K562 (cell line): ENCODE data around the gene DPP4. TPM values are rescaled to one million over a fixed set of nuclear protein-coding genes. Genes with fewer than 3 reads are reported as not detected.

Experiments
- ATAC-seq: fragments of 200-7000 bp; cut with Tn5 transposase; 3 replicates; pipeline ENCODE4 v1.9.1; 2020; ENCODE audit warnings: moderate library complexity
- BruUV-seq: library from RNA; stranded (reverse); fragments of 400-500 nt; replicated peaks from 2 replicates; lab custom pipeline; 2021; lab: Mats Ljungman, UMichigan
- CTCF ChIA-PET: fragments of 300-600 bp; formaldehyde crosslinking; extraction: SDS; loops from one replicate; lab custom pipeline; 2021; ENCODE audit warnings: low intra/inter-chr PET ratio; lab: Yijun Ruan, JAX
- POLR2A ChIA-PET: fragments of 300-600, 350-650 bp; sonication (Branson Sonifier 250); formaldehyde crosslinking; extraction: SDS; loops from one replicate; lab custom pipeline; 2021; ENCODE audit warnings: antibody characterized with exemption, inconsistent platforms; lab: Yijun Ruan, JAX
- DNase-seq, 4 experiments: peaks; one replicate each; pipeline versions ENCODE4 v3.0.0 to v3.0.0-alpha.2; 2011 to 2018; ENCODE audit warnings: low spot score in 3 of 4, mixed read lengths in 3 of 4; ENCODE audit errors: extremely low read depth in 1 of 4
- FAIRE-seq: peaks from 2 replicates; lab custom pipeline; 2011; peaks lifted over from hg19 to GRCh38; lab: Jason Lieb, UNC
- H2AFZ ChIP-seq: 2 replicates; pipeline ENCODE4 v1.6.0; 2011; ENCODE audit warnings: low read depth, low read length, control low read depth, inconsistent platforms
- H3K27ac ChIP-seq: fragments of 200-600 bp; 3 replicates; pipeline ENCODE4 v1.8.0; 2011; ENCODE audit warnings: low read depth, mild to moderate bottlenecking, control low read depth, inconsistent platforms, low read length, moderate library complexity, mixed read lengths; ENCODE audit errors: extremely low read depth
- H3K27me3 ChIP-seq, 2 experiments: fragments of 300-600 bp in 1 of 2; 2 replicates in 1 of 2; 3 replicates in 1 of 2; pipeline versions ENCODE4 v1.6.0 to v1.8.0; 2011; ENCODE audit warnings: inconsistent platforms in 2 of 2, low read length in 2 of 2, mild to moderate bottlenecking in 1 of 2, mixed read lengths in 1 of 2, moderate library complexity in 1 of 2; ENCODE audit not compliant: control insufficient read depth in 2 of 2, insufficient read depth in 2 of 2
- H3K36me3 ChIP-seq: fragments of 300-600 bp; 3 replicates; pipeline ENCODE4 v1.8.0; 2011; ENCODE audit warnings: mild to moderate bottlenecking, low read length, inconsistent platforms; ENCODE audit not compliant: control insufficient read depth, insufficient read depth
- H3K4me1 ChIP-seq, 2 experiments: fragments of 200-600 bp in 1 of 2; replicated peaks in 1 of 2; 2 replicates in 1 of 2; 3 replicates in 1 of 2; pipeline versions ENCODE4 v1.5.1 to v1.8.0; 2011; ENCODE audit warnings: inconsistent platforms in 2 of 2, low read length in 2 of 2, mild to moderate bottlenecking in 1 of 2, mixed read lengths in 1 of 2, moderate library complexity in 1 of 2; ENCODE audit not compliant: control insufficient read depth in 2 of 2, insufficient read depth in 2 of 2
- H3K4me2 ChIP-seq: 2 replicates; pipeline ENCODE4 v1.6.1; 2011; ENCODE audit warnings: low read length, control low read depth, inconsistent platforms, mixed read lengths; ENCODE audit not compliant: insufficient read depth
- H3K4me3 ChIP-seq: fragments of 200-600 bp; sonication (generic), shearing (Covaris generic); 2 replicates; pipeline ENCODE4 v1.5.1; 2016; ENCODE audit warnings: control low read depth, inconsistent platforms
- H3K79me2 ChIP-seq: fragments of 200-600 bp; 3 replicates; pipeline ENCODE4 v1.8.0; 2011; ENCODE audit warnings: low read length, inconsistent platforms; ENCODE audit not compliant: control insufficient read depth, insufficient read depth
- H3K9ac ChIP-seq, 2 experiments: 2 replicates each; pipeline versions ENCODE4 v1.6.0 to v1.6.1; 2011; ENCODE audit warnings: low read depth in 2 of 2, low read length in 2 of 2, control low read depth in 1 of 2, inconsistent platforms in 1 of 2, mild to moderate bottlenecking in 1 of 2, mixed read lengths in 1 of 2; ENCODE audit not compliant: insufficient read depth in 1 of 2
- H3K9me1 ChIP-seq: one replicate; pipeline ENCODE4 v1.6.0; 2011; ENCODE audit warnings: inconsistent platforms, mild to moderate bottlenecking, low read length, moderate library complexity; ENCODE audit not compliant: control insufficient read depth, insufficient read depth
- H3K9me3 ChIP-seq: replicated peaks from 2 replicates; pipeline ENCODE4 v1.5.1; 2011; ENCODE audit warnings: low read depth, low read length, inconsistent platforms; ENCODE audit not compliant: control insufficient read depth, insufficient read depth
- H4K20me1 ChIP-seq: replicated peaks from 2 replicates; pipeline ENCODE4 v1.6.1; 2011; ENCODE audit warnings: low read length, inconsistent platforms, mixed read lengths; ENCODE audit not compliant: control insufficient read depth, insufficient read depth
- ERF ChIP-seq: fragments of 450-650 bp; formaldehyde crosslinking; IDR thresholded peaks from 2 replicates; pipeline ENCODE4 v1.4.0; 2020; ENCODE audit warnings: mild to moderate bottlenecking, mixed read lengths
- FOXK2 ChIP-seq, 2 experiments: fragments of 450-650 bp; IDR thresholded peaks in 1 of 2; conservative IDR thresholded peaks in 1 of 2; 2 replicates each; pipeline ENCODE4 v1.6.1; 2016; ENCODE audit warnings: low read depth in 2 of 2, mild to moderate bottlenecking in 1 of 2
- JUND ChIP-seq, 2 experiments: IDR thresholded peaks; 2 replicates in 1 of 2; 3 replicates in 1 of 2; pipeline ENCODE4 v1.6.1; 2011; ENCODE audit warnings: borderline replicate concordance in 2 of 2, low read depth in 2 of 2, low read length in 2 of 2, improper control_type of control experiment in 1 of 2, missing biosample characterization in 1 of 2, missing genetic modification characterization in 1 of 2, missing genetic modification reagents in 1 of 2
- POLR2A ChIP-seq: fragments of 450-650 bp; conservative IDR thresholded peaks from 2 replicates; pipeline ENCODE4 v1.6.1; 2016
- RAD21 ChIP-seq, 2 experiments: fragments of 250-450 bp in 1 of 2; fragments of 450-650 bp in 1 of 2; sonication (Bioruptor Pico) in 1 of 2; formaldehyde crosslinking in 1 of 2; IDR thresholded peaks in 1 of 2; conservative IDR thresholded peaks in 1 of 2; 2 replicates each; pipeline versions ENCODE4 v1.4.0 to v1.8.0; 2020 to 2022; ENCODE audit warnings: mild to moderate bottlenecking in 2 of 2, moderate library complexity in 1 of 2
- SAFB ChIP-seq: fragments of 200-400 bp; formaldehyde crosslinking; IDR thresholded peaks from 2 replicates; pipeline ENCODE4 v1.6.1; 2017; ENCODE audit warnings: low read depth, low read length, borderline replicate concordance
- YBX1 ChIP-seq: fragments of 450-650 bp; IDR thresholded peaks from 2 replicates; pipeline ENCODE4 v1.7.1; 2016; ENCODE audit warnings: mild to moderate bottlenecking
- WGBS: fragments of 100-300 bp; shearing (Covaris generic); methylation state at CpG from one replicate; pipeline ENCODE4 v1.1.6; 2016; ENCODE audit warnings: low coverage, mixed read lengths; ENCODE audit not compliant: insufficient coverage; ENCODE audit errors: missing lambda C conversion rate; 5-methylcytosine and 5-hydroxymethylcytosine counted together
- in situ Hi-C: fragments of 300-500 bp; cut with MboI; formaldehyde crosslinking; loops from 4 replicates; pipeline ENCODE4 v1.15.0; 2018; ENCODE audit warnings: inconsistent platforms, mixed read lengths
- intact Hi-C: fragments of 100-400 bp; cut with micrococcal nuclease; formaldehyde crosslinking; loops from 2 replicates; pipeline ENCODE4 v1.14.2; 2022
- polyA plus RNA-seq, 8 experiments: library from polyadenylated mRNA; depleted of rRNA in 4 of 8; stranded (reverse) in 5 of 8; unstranded in 3 of 8; fragments of >200 nt; fragmentation: Nextera tagmentation in 2 of 8; fragmentation: Illumina TruSeq in 1 of 8; extraction: Ambion mirVana in 2 of 8; extraction: Trizol in 1 of 8; gene quantifications; 2 replicates each; pipeline versions ENCODE4 v1.2.1 to v1.2.3, GENCODE V29; 2011 to 2014; ENCODE audit warnings: inconsistent platforms in 1 of 8, missing spikeins in 1 of 8
- total RNA-seq, 7 experiments: library from RNA; depleted of rRNA in 6 of 7; stranded (reverse); fragments of >200 nt in 6 of 7; fragmentation: Illumina TruSeq in 2 of 7; extraction: Trizol in 2 of 7; gene quantifications; 2 replicates each; pipeline versions ENCODE4 v1.2.1 to v1.2.3, GENCODE V29; 2011 to 2021; ENCODE audit warnings: low replicate concordance in 1 of 7
- TF ChIP-seq, protein P1 (sequence below), 2 experiments: IDR thresholded peaks in 1 of 2; conservative IDR thresholded peaks in 1 of 2; 2 replicates each; pipeline ENCODE4 v1.6.1; 2016; ENCODE audit warnings: low read depth in 2 of 2, mild to moderate bottlenecking in 1 of 2, missing compliant biosample characterization in 1 of 2, missing genetic modification characterization in 1 of 2, moderate library complexity in 1 of 2
- TF ChIP-seq, protein P2 (sequence below), 3 experiments: IDR thresholded peaks in 2 of 3; conservative IDR thresholded peaks in 1 of 3; 2 replicates each; pipeline ENCODE4 v1.5.1; 2011 to 2012; ENCODE audit warnings: low read length in 3 of 3, mild to moderate bottlenecking in 3 of 3, control low read depth in 2 of 3, improper control_type of control experiment in 1 of 3, inconsistent platforms in 1 of 3, low read depth in 1 of 3, mixed read lengths in 1 of 3, moderate library complexity in 1 of 3; ENCODE audit not compliant: insufficient read depth in 2 of 3

Gene DPP4
- total and polyA plus RNA-seq, 9 of the 15 experiments (the other 6 are each of a cell fraction or from before 2014, with no cell fraction given): 0.11 TPM; not detected in 8

DNA sequence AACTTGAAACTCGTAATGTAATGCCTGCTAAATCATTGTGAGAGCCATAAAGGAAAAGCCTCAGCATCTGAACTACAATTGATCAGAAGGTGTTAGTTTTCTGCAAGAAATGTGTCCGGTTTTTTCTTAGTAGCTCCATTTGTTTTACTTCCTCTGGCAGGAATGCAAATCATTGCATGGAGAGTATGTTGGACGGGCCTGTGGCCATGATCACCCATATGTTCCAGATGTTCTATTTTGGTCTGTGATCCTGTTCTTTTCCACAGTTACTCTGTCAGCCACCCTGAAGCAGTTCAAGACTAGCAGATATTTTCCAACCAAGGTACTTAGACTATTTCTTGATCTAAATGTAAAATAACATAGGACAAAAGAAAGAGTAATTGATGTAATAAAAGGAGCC lies 126.6 kb downstream of the DPP4 start (continued):
- TF ChIP-seq YBX1: no peak
- TF ChIP-seq, protein P1, sequence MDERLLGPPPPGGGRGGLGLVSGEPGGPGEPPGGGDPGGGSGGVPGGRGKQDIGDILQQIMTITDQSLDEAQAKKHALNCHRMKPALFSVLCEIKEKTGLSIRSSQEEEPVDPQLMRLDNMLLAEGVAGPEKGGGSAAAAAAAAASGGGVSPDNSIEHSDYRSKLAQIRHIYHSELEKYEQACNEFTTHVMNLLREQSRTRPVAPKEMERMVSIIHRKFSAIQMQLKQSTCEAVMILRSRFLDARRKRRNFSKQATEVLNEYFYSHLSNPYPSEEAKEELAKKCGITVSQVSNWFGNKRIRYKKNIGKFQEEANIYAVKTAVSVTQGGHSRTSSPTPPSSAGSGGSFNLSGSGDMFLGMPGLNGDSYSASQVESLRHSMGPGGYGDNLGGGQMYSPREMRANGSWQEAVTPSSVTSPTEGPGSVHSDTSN (CRISPR knock-in tag; IDR thresholded peaks at IDR 0.05; ENCODE audit: low read depth): no peak
- TF ChIP-seq, protein P1 (tag; conservative IDR thresholded peaks at IDR 0.05; ENCODE audit: low read depth): no peak
- TF ChIP-seq JUND (IDR thresholded peaks at IDR 0.05; ENCODE audit: borderline replicate concordance, low read depth, low read length): no peak
- no peak for TF ChIP-seq JUND (tag; IDR thresholded peaks at IDR 0.05; ENCODE audit: borderline replicate concordance, low read depth, low read length)
- TF ChIP-seq POLR2A: no peak

DNA sequence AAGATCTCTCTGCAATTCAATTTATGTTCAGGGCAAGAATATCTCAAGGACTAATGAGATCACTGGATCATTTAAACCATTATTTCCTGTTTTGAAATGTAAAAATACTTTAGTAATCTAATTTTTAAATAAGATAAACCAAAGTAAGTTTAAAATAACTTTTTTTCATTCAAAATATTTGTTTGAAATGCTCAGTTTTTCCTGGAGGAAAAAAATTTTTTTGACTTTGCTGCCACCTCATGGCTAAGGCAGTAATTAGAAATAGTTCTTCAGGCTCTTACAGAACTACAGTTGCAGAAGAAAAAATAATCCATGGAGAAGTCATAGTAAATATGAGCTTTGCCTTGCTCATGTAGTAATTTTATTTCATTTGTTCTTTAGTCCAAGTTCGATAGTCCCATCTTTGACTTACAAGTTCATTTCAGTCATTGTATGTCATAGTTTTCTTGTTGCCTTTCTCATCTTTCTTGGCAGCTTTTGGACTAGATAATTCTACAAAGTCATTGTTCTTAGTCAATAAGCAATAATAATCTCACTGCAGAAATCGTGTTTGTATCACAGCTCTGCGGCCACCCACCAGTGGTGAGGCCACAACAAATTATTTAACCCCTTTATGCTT lies 127.4 kb downstream of the DPP4 start:
- Histone ChIP-seq H3K4me2 (no peak overlapping the region), H3K9me1 (no peaks in the 10 kb centered on the region), H3K9ac (no peak overlapping the region), H4K20me1 (no peaks in the 10 kb centered on the region), H3K36me3 (no peaks in the 10 kb centered on the region), H3K4me1 (no peaks in the 10 kb centered on the region), H3K4me3 (no peak overlapping the region), H3K9me3 (no peaks in the 10 kb centered on the region; the same call in 1 of the 2 replicates), H3K27me3 (no peaks in the 10 kb centered on the region), H3K79me2 (no peaks in the 10 kb centered on the region), H2AFZ (no peak overlapping the region), H3K27ac (no peak overlapping the region)
- no TSS peak for BruUV-seq
- FAIRE-seq: no peak
- WGBS: 3% methylated on average over 3 of the region's 3 CpGs
- TF ChIP-seq RAD21 (CRISPR knock-in tag; conservative IDR thresholded peaks at IDR 0.05 in 1 of 2, IDR thresholded peaks at IDR 0.05 in 1 of 2) (peak; percentile 34 to 54; a peak in 3 of 4 replicates), ERF (CRISPR knock-in tag) (no peak), SAFB (no peak), FOXK2 (conservative IDR thresholded peaks at IDR 0.05 in 1 of 2, IDR thresholded peaks at IDR 0.05 in 1 of 2; ENCODE audit: low read depth in 2 of 2) (no peak)
- TF ChIP-seq, protein P2, sequence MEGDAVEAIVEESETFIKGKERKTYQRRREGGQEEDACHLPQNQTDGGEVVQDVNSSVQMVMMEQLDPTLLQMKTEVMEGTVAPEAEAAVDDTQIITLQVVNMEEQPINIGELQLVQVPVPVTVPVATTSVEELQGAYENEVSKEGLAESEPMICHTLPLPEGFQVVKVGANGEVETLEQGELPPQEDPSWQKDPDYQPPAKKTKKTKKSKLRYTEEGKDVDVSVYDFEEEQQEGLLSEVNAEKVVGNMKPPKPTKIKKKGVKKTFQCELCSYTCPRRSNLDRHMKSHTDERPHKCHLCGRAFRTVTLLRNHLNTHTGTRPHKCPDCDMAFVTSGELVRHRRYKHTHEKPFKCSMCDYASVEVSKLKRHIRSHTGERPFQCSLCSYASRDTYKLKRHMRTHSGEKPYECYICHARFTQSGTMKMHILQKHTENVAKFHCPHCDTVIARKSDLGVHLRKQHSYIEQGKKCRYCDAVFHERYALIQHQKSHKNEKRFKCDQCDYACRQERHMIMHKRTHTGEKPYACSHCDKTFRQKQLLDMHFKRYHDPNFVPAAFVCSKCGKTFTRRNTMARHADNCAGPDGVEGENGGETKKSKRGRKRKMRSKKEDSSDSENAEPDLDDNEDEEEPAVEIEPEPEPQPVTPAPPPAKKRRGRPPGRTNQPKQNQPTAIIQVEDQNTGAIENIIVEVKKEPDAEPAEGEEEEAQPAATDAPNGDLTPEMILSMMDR (IDR thresholded peaks at IDR 0.05 in 2 of 3, conservative IDR thresholded peaks at IDR 0.05 in 1 of 3; ENCODE audit: insufficient read depth in 2 of 3, low read depth in 1 of 3, low read length in 3 of 3): peak in 1 of 3 experiments; percentile 38; a peak in 2 of 6 replicates
- intact Hi-C loops: loop anchor here (5.0 to 10.0 kb wide), 3 partner anchors 359 to 1862 kb away; no protein-coding TSS in a partner anchor
- ChIA-PET CTCF (interaction anchor here (0.7 kb wide), 1 partner anchor 724 kb away, joined by 5 read pairs; no protein-coding TSS in a partner anchor), POLR2A (no interaction called here)
- ATAC-seq: no peak
- in situ Hi-C loops: no loop called here
- peak in 1 of 4 experiments; percentile 3 for DNase-seq
